PFSK-1 (cell line): ENCODE measurements around the gene ACYP1.

Experiments
- FOXP2 ChIP-seq: optimal IDR thresholded peaks from 2 replicates; pipeline ENCODE3; 2011; ENCODE audit warnings: borderline replicate concordance, control low read depth, inconsistent platforms; ENCODE audit not compliant: insufficient read depth; ENCODE audit errors: extremely low read length, extremely low read depth
- POLR2AphosphoS5 ChIP-seq: IDR thresholded peaks from 2 replicates; pipeline ENCODE4 v1.6.1; 2012; ENCODE audit warnings: low read depth, mild to moderate bottlenecking, control low read depth, low read length, moderate library complexity
- REST ChIP-seq, 2 experiments: IDR thresholded peaks; 2 replicates each; pipeline versions ENCODE4 v1.6.1 to v1.8.0; 2011 to 2012; ENCODE audit warnings: low read depth in 2 of 2, low read length in 2 of 2, control low read depth in 1 of 2, inconsistent platforms in 1 of 2, mild to moderate bottlenecking in 1 of 2, moderate library complexity in 1 of 2; ENCODE audit not compliant: insufficient read depth in 1 of 2
- SIN3A ChIP-seq: IDR thresholded peaks from 2 replicates; pipeline ENCODE4 v1.6.1; 2012; ENCODE audit warnings: mild to moderate bottlenecking, low read length, moderate library complexity, borderline replicate concordance; ENCODE audit not compliant: insufficient read depth
- TAF1 ChIP-seq: IDR thresholded peaks from 2 replicates; pipeline ENCODE4 v1.6.1; 2012; ENCODE audit warnings: low read length, control low read depth, borderline replicate concordance; ENCODE audit not compliant: insufficient read depth

The ACYP1 gene

GRCh38 chr14:75025082-75025481 lies 38.7 kb downstream of the ACYP1 start:
- TF ChIP-seq FOXP2 (no peak), SIN3A (no peak), REST (IDR thresholded peaks at IDR 0.05; ENCODE audit: insufficient read depth in 1 of 2, low read depth in 2 of 2, low read length in 2 of 2) (no peak), POLR2AphosphoS5 (no peak), TAF1 (no peak)

GRCh38 chr14:75023108-75023507 lies 40.7 kb downstream of the ACYP1 start:
- TF ChIP-seq POLR2AphosphoS5 (no peak), TAF1 (no peak), SIN3A (no peak), REST (IDR thresholded peaks at IDR 0.05; ENCODE audit: insufficient read depth in 1 of 2, low read depth in 2 of 2, low read length in 2 of 2) (no peak), FOXP2 (no peak)

GRCh38 chr14:75022655-75023054 lies 41.2 kb downstream of the ACYP1 start:
- TF ChIP-seq TAF1: no peak
- no peak for TF ChIP-seq FOXP2
- TF ChIP-seq REST (IDR thresholded peaks at IDR 0.05; ENCODE audit: insufficient read depth in 1 of 2, low read depth in 2 of 2, low read length in 2 of 2): no peak
- no peak for TF ChIP-seq SIN3A
- no peak for TF ChIP-seq POLR2AphosphoS5

- TF ChIP-seq FOXP2 (no peak), REST (IDR thresholded peaks at IDR 0.05; ENCODE audit: insufficient read depth in 1 of 2, low read depth in 2 of 2, low read length in 2 of 2) (no peak), SIN3A (no peak), POLR2AphosphoS5 (no peak), TAF1 (no peak)
Observed at GRCh38 chr14:75018694-75019093, 45.1 kb downstream of the ACYP1 start.

- TF ChIP-seq SIN3A (no peak), TAF1 (no peak), REST (IDR thresholded peaks at IDR 0.05; ENCODE audit: insufficient read depth in 1 of 2, low read depth in 2 of 2, low read length in 2 of 2) (no peak), FOXP2 (no peak), POLR2AphosphoS5 (no peak)
Observed at GRCh38 chr14:75016815-75017214, 47.0 kb downstream of the ACYP1 start.
